ENCODE data around the gene PRB2. TPM values are rescaled to one million over a fixed set of nuclear protein-coding genes. Genes with fewer than 3 reads are reported as not detected.
"Not testable (repeated sequence)": the region's sequence is repeated elsewhere in the genome, so short reads cannot be mapped to it uniquely, and the experiment has no call there.

Gene PRB2
- total and polyA plus RNA-seq, 5 donors, result not detected

- WGBS, result 74% methylated on average over 1 of the region's 2 CpGs
- ATAC-seq; H3K9me3 ChIP-seq (ENCODE audit: control insufficient read depth, low read length); H3K4me1 ChIP-seq (ENCODE audit: control insufficient read depth, insufficient read depth, low read length); H3K27ac ChIP-seq (ENCODE audit: low read length); DNase-seq; intact Hi-C loops (cut with DNase I); H3K4me3 ChIP-seq (ENCODE audit: low read length); H3K27me3 ChIP-seq (ENCODE audit: control insufficient read depth, insufficient read depth): not testable (repeated sequence)
Measured at GRCh38 chr12:11351736-11352135, 43.6 kb downstream of the PRB2 start.

- intact Hi-C loops (cut with DNase I), result no loop called here
- Histone ChIP-seq H3K4me1 (ENCODE audit: control insufficient read depth, insufficient read depth, low read length) (no peaks in the 10 kb centered on the region), H3K9me3 (ENCODE audit: control insufficient read depth, low read length) (no peaks in the 10 kb centered on the region), H3K27me3 (ENCODE audit: control insufficient read depth, insufficient read depth) (no peaks in the 10 kb centered on the region), H3K27ac (ENCODE audit: low read length) (no peak overlapping the region), H3K4me3 (ENCODE audit: low read length) (no peak overlapping the region)
- no peak for DNase-seq
- 93% methylated on average over 9 of the region's 9 CpGs for WGBS
- ATAC-seq, result no peak
Measured at GRCh38 chr12:11348439-11348838, 46.9 kb downstream of the PRB2 start.

- no peaks in the 10 kb centered on the region for H3K4me1 ChIP-seq (ENCODE audit: control insufficient read depth, insufficient read depth, low read length)
- DNase-seq (no peak), ATAC-seq (no peak)
- no peaks in the 10 kb centered on the region for H3K27me3 ChIP-seq (ENCODE audit: control insufficient read depth, insufficient read depth)
- no peak overlapping the region for H3K4me3 ChIP-seq (ENCODE audit: low read length)
- WGBS, result 80% methylated on average over 6 of the region's 6 CpGs
- no peak overlapping the region for H3K27ac ChIP-seq (ENCODE audit: low read length)
- intact Hi-C loops (cut with DNase I), result no loop called here
- H3K9me3 ChIP-seq (ENCODE audit: control insufficient read depth, low read length), result no peaks in the 10 kb centered on the region
Measured at GRCh38 chr12:11347810-11348209, 47.6 kb downstream of the PRB2 start.

GRCh38 chr12:11344500-11344899, 50.9 kb downstream of the PRB2 start:
- H3K27me3 ChIP-seq (ENCODE audit: control insufficient read depth, insufficient read depth), result no peaks in the 10 kb centered on the region
- no peak overlapping the region for H3K27ac ChIP-seq (ENCODE audit: low read length)
- 64% methylated on average over 2 of the region's 2 CpGs for WGBS
- ATAC-seq, result no peak
- no peaks in the 10 kb centered on the region for H3K4me1 ChIP-seq (ENCODE audit: control insufficient read depth, insufficient read depth, low read length)
- no peak overlapping the region for H3K4me3 ChIP-seq (ENCODE audit: low read length)
- no peaks in the 10 kb centered on the region for H3K9me3 ChIP-seq (ENCODE audit: control insufficient read depth, low read length)
- intact Hi-C loops (cut with DNase I), result no loop called here
- no peak for DNase-seq

Other genes starting within 250 kb of the PRB2 start
- 10 to 100 TPM; 13.1 to 18.4 (median 16.3) TPM for gene SMIM10L1, start 224.4 kb downstream of the PRB2 start, total RNA-seq
- 16.2 TPM for gene SMIM10L1, start 224.4 kb downstream of the PRB2 start, polyA plus RNA-seq
- not detected for gene TAS2R42, start 208.6 kb downstream of the PRB2 start, total RNA-seq
- not detected for gene TAS2R42, start 208.6 kb downstream of the PRB2 start, polyA plus RNA-seq
- not detected for gene PRB3, start 125.9 kb downstream of the PRB2 start, total RNA-seq
- gene PRB3, start 125.9 kb downstream of the PRB2 start, polyA plus RNA-seq, result not detected
- not detected for gene PRB4, start 85.1 kb downstream of the PRB2 start, total RNA-seq
- not detected for gene PRB4, start 85.1 kb downstream of the PRB2 start, polyA plus RNA-seq